Measurements from ENCODE around the gene NPHS1.

The NPHS1 gene

DNA sequence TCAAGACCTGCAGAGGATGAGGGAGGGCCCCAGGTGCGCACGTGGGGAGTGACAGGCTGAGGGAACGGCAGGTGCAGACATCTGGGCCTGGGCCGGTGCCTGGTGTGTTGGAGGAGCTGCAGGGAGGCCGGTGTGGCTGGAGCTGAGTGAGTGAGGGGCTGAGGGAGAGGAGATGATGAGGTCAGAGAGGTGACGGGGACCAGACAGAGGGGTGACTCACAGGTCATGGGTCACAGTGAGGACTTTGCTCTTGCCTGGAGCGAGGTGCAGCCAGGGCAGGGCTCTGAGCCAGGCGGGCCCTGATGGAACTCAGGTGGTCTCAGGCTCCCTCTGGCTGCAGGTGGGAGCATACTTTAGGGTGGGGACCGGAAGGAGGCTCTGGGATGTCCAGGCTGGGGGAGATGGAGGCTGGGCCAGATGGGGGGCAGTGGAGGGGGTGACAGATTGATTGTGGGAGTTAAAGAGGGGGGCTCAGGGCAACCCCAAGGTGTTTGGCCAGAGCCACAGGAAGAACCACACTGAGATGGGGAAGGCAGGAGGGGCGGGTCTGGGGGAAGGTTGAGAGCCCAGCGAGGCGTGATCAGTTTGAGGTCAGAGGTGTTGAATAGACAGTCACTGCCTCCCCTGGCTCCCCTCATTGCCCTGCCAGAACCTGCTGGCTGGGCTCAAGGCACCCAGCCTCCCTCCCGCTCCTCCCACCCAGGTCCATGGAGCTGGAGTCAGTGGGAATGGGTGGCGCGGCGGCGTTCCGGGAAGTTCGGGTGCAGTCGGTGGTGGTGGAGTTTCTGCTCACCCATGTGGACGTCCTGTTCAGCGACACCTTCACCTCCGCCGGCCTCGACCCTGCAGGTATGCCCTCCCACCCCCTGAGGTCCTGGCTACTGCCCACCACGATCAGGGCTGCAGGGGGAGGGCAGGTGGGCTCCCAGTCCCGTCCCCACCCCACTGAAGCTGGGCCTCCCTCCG is 68.6 kb downstream of the NPHS1 start:
- peak overlapping the region; percentile 71 for H3K4me3 ChIP-seq (ENCODE audit: low read depth, low read length)
- no peaks in the 10 kb centered on the region for H3K27me3 ChIP-seq (ENCODE audit: control insufficient read depth, insufficient read depth, low read length)
- H3K36me3 ChIP-seq (ENCODE audit: control insufficient read depth, insufficient read depth, low read length): no peaks in the 10 kb centered on the region
- H3K27ac ChIP-seq (ENCODE audit: low read depth, low read length): no peak overlapping the region
- no peaks in the 10 kb centered on the region for H3K9me3 ChIP-seq (ENCODE audit: control insufficient read depth, insufficient read depth, low read depth, low read length)
- H3K9ac ChIP-seq (ENCODE audit: low read length): no peak overlapping the region
- peaks cover 9% of the 10 kb centered on the region; the same call in 1 of the 2 replicates for H3K4me1 ChIP-seq (ENCODE audit: control insufficient read depth, insufficient read depth, low read length)

DNA sequence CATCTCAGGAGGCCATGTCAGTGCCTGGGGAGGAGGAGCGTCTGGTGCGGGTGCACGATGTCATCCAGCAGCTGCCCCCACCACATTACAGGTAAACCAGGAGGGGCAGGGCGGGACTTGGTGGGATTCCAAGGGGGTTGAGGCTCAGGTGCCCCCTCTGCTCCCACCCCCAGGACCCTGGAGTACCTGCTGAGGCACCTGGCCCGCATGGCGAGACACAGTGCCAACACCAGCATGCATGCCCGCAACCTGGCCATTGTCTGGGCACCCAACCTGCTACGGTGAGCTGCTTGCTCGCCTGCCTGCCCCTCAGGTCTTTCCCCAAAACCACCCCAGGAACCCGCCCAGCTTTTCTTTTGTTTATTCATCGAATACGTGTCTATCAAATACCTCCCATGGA is 69.7 kb downstream of the NPHS1 start:
- peaks cover 13% of the 10 kb centered on the region for H3K4me1 ChIP-seq (ENCODE audit: control insufficient read depth, insufficient read depth, low read length)
- no peak overlapping the region for H3K27ac ChIP-seq (ENCODE audit: low read depth, low read length)
- no peaks in the 10 kb centered on the region for H3K36me3 ChIP-seq (ENCODE audit: control insufficient read depth, insufficient read depth, low read length)
- 0 out of 2 replicates have a peak, but pooled peaks cover 2% of the 10 kb centered on the region for H3K27me3 ChIP-seq (ENCODE audit: control insufficient read depth, insufficient read depth, low read length)
- H3K4me3 ChIP-seq (ENCODE audit: low read depth, low read length): no peak overlapping the region
- no peak overlapping the region for H3K9ac ChIP-seq (ENCODE audit: low read length)
- H3K9me3 ChIP-seq (ENCODE audit: control insufficient read depth, insufficient read depth, low read depth, low read length): no peaks in the 10 kb centered on the region

DNA sequence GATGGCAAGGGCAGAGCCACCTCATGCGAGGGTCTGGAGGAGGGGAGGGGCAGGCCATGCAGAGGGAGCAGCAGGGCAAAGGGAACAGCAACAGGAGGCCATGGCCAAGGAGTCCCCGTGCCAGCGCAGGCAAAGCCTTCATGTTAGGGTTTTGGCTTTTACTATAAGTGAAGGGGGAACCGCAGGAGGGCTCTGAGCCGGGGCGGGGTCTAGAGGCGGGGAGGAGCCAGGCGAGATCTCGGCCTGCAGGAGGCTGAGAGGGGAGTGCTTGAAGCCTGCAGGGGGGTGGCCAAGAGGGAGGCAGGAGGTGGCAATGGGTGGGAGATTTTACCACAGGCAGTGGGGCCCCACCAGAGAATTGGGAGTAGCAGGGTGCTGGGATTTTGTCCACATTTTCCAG is 70.7 kb downstream of the NPHS1 start:
- Histone ChIP-seq H3K4me1 (ENCODE audit: control insufficient read depth, insufficient read depth, low read length) (peaks cover 22% of the 10 kb centered on the region), H3K9me3 (ENCODE audit: control insufficient read depth, insufficient read depth, low read depth, low read length) (no peaks in the 10 kb centered on the region), H3K4me3 (ENCODE audit: low read depth, low read length) (no peak overlapping the region), H3K27me3 (ENCODE audit: control insufficient read depth, insufficient read depth, low read length) (peaks cover 9% of the 10 kb centered on the region; the same call in 1 of the 2 replicates), H3K27ac (ENCODE audit: low read depth, low read length) (no peak overlapping the region), H3K9ac (ENCODE audit: low read length) (no peak overlapping the region), H3K36me3 (ENCODE audit: control insufficient read depth, insufficient read depth, low read length) (no peaks in the 10 kb centered on the region)

DNA sequence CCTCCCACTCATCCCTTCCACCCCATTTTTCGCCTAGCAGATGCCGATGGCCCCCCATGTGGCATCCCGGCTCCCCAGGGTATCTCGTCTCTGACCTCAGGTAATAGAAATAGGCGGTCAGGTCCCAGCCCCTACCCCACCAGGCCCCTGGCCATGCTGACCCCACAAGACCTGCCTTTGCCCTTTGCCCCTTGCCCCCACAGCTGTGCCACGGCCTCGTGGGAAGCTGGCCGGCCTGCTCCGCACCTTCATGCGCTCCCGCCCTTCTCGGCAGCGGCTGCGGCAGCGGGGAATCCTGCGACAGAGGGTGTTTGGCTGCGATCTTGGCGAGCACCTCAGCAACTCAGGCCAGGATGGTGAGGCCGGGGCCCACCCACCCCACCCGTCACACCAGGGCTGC is 71.6 kb downstream of the NPHS1 start:
- Histone ChIP-seq H3K9ac (ENCODE audit: low read length) (no peak overlapping the region), H3K9me3 (ENCODE audit: control insufficient read depth, insufficient read depth, low read depth, low read length) (no peaks in the 10 kb centered on the region), H3K4me1 (ENCODE audit: control insufficient read depth, insufficient read depth, low read length) (peaks cover 29% of the 10 kb centered on the region), H3K27ac (ENCODE audit: low read depth, low read length) (no peak overlapping the region), H3K4me3 (ENCODE audit: low read depth, low read length) (no peak overlapping the region), H3K27me3 (ENCODE audit: control insufficient read depth, insufficient read depth, low read length) (peaks cover 15% of the 10 kb centered on the region; the same call in 1 of the 2 replicates), H3K36me3 (ENCODE audit: control insufficient read depth, insufficient read depth, low read length) (no peaks in the 10 kb centered on the region)

DNA sequence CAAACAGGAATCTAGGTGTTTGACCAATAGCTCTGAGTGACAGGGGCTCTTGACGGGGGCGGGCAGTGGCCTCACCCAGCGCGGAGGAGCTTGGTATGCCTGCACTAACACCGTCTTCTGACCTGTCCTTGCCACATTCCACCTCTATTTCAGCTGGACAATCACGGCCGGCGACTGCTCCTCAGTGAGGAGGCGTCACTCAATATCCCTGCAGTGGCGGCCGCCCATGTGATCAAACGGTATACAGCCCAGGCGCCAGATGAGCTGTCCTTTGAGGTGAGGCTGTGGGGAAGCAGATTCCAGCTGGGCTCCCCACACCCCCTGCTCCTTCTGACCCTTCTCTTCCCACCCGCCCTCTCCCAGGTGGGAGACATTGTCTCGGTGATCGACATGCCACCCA is 72.2 kb downstream of the NPHS1 start:
- peaks cover 15% of the 10 kb centered on the region; the same call in 1 of the 2 replicates for H3K27me3 ChIP-seq (ENCODE audit: control insufficient read depth, insufficient read depth, low read length)
- no peaks in the 10 kb centered on the region for H3K36me3 ChIP-seq (ENCODE audit: control insufficient read depth, insufficient read depth, low read length)
- no peak overlapping the region for H3K27ac ChIP-seq (ENCODE audit: low read depth, low read length)
- no peak overlapping the region for H3K9ac ChIP-seq (ENCODE audit: low read length)
- H3K4me1 ChIP-seq (ENCODE audit: control insufficient read depth, insufficient read depth, low read length): peaks cover 27% of the 10 kb centered on the region
- H3K9me3 ChIP-seq (ENCODE audit: control insufficient read depth, insufficient read depth, low read depth, low read length): no peaks in the 10 kb centered on the region
- H3K4me3 ChIP-seq (ENCODE audit: low read depth, low read length): no peak overlapping the region

DNA sequence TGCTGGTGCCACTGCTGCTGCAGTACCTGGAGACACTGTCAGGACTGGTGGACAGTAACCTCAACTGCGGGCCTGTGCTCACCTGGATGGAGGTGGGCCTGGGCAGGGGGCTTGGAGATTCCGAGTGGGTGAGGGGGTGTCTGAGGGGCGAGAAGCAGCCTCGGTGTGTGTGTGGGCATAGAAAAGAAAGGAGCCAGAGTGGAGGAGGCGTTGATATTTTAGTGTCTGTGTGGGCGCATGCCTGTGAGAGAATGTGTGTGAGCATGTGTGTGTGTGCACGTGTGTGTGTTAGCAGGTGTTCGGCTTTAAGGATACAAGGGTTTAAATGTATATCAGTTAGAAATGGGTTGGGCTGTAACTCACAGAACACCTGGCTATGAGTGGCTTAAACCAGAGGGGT is 73.3 kb downstream of the NPHS1 start:
- no peak overlapping the region for H3K27ac ChIP-seq (ENCODE audit: low read depth, low read length)
- no peak overlapping the region for H3K9ac ChIP-seq (ENCODE audit: low read length)
- H3K4me3 ChIP-seq (ENCODE audit: low read depth, low read length): no peak overlapping the region
- peaks cover 34% of the 10 kb centered on the region for H3K4me1 ChIP-seq (ENCODE audit: control insufficient read depth, insufficient read depth, low read length)
- no peaks in the 10 kb centered on the region for H3K9me3 ChIP-seq (ENCODE audit: control insufficient read depth, insufficient read depth, low read depth, low read length)
- H3K36me3 ChIP-seq (ENCODE audit: control insufficient read depth, insufficient read depth, low read length): no peaks in the 10 kb centered on the region
- H3K27me3 ChIP-seq (ENCODE audit: control insufficient read depth, insufficient read depth, low read length): peaks cover 21% of the 10 kb centered on the region

DNA sequence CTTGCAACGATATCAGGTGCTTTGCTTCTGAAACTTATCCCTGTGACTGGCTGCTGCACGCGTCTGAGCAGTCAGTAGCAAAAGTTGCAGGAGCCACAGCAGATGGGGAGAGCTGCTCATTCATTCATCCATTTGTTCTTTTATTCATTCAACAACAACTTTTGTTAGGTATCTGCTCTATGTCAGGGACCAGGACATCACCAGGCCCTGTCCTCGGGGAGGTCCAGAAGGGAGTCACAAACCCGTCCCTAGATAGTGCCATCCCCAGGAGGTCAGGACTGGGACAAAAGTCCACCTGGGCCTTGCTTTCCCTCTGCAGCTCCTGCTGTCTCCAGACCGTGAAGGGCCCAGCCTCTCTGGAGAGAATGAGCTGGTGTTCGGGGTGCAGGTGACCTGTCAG is 74.3 kb downstream of the NPHS1 start:
- Histone ChIP-seq H3K4me3 (ENCODE audit: low read depth, low read length) (0 out of 2 replicates have a peak overlapping the region, but pooled peaks have one; percentile 15), H3K9ac (ENCODE audit: low read length) (no peak overlapping the region), H3K27ac (ENCODE audit: low read depth, low read length) (no peak overlapping the region), H3K27me3 (ENCODE audit: control insufficient read depth, insufficient read depth, low read length) (peaks cover 21% of the 10 kb centered on the region), H3K9me3 (ENCODE audit: control insufficient read depth, insufficient read depth, low read depth, low read length) (no peaks in the 10 kb centered on the region), H3K4me1 (ENCODE audit: control insufficient read depth, insufficient read depth, low read length) (peaks cover 31% of the 10 kb centered on the region), H3K36me3 (ENCODE audit: control insufficient read depth, insufficient read depth, low read length) (no peaks in the 10 kb centered on the region)

DNA sequence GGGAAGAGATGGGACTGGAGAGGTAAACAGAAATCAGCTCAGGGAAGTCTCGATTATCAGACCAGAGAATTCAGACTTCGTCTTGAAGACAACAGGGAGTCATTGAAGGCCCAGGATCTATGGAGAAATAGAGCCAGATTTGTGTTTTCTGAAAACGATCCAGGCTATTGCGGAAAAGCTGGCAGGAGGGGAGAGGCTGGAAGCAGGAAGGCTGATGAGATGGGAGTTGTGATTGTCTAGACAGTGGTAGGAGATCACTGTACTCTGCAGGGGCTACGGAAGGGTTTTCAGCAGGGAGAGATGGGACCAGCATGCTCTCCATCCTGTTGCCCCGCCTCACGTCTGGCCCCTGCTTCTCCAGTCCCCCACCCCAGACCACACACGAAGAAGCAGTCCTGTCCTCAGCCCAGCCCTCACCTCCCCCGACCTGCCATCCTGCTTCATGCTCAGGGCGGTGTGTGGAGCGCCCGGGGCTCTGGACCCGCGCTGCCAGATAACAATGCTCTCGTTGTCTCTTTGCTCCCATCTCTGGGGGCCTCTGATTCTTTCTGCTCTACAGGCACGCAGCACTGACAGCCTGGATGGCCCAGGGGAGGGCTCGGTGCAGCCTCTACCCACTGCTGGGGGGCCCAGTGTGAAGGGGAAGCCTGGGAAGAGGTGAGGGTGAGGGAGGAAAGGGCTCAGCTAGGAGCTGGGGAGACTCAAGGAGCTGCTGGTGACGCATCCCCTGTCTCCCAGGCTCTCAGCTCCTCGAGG is 75.0 kb downstream of the NPHS1 start:
- H3K36me3 ChIP-seq (ENCODE audit: control insufficient read depth, insufficient read depth, low read length): no peaks in the 10 kb centered on the region
- no peak overlapping the region for H3K27ac ChIP-seq (ENCODE audit: low read depth, low read length)
- no peak overlapping the region for H3K9ac ChIP-seq (ENCODE audit: low read length)
- peaks cover 21% of the 10 kb centered on the region for H3K27me3 ChIP-seq (ENCODE audit: control insufficient read depth, insufficient read depth, low read length)
- peaks cover 31% of the 10 kb centered on the region for H3K4me1 ChIP-seq (ENCODE audit: control insufficient read depth, insufficient read depth, low read length)
- peak overlapping the region; percentile 15; the same call in 1 of the 2 replicates for H3K4me3 ChIP-seq (ENCODE audit: low read depth, low read length)
- no peaks in the 10 kb centered on the region for H3K9me3 ChIP-seq (ENCODE audit: control insufficient read depth, insufficient read depth, low read depth, low read length)

DNA sequence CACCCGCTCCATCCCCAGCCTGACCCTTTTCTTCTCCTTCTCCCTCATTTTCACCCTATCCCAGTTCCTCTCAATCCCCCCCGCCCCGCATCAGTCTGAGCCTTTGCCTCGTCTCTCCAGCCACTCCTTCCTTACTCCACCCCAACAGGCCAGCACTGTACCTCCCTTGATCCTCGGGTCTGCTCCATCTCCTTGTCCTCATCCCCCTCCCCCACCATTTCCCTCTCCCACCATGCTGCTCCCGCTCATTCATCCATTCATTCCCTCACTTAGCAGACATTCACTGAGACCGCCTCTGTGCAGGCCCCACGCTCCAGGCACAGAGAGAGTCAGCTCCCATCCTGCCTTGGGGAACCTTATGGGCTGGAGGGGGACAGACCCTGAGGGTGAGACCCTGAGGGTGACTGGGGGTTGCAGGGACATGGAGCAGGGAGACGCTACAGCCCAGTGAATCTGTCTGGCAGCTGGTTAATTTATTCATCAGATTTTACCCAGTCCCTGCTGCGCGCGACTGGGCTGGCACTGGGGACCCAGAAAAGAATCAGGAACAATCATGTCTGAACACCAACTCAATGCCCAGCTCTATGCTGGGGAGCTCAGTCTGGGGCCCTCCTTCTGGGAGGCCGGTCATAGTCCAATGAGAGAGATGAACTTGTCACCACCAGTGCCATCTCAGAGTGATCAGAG is 76.1 kb downstream of the NPHS1 start:
- no peaks in the 10 kb centered on the region for H3K36me3 ChIP-seq (ENCODE audit: control insufficient read depth, insufficient read depth, low read length)
- peak overlapping the region; percentile 72 for H3K4me3 ChIP-seq (ENCODE audit: low read depth, low read length)
- peaks cover 21% of the 10 kb centered on the region for H3K27me3 ChIP-seq (ENCODE audit: control insufficient read depth, insufficient read depth, low read length)
- peaks cover 28% of the 10 kb centered on the region for H3K4me1 ChIP-seq (ENCODE audit: control insufficient read depth, insufficient read depth, low read length)
- H3K9me3 ChIP-seq (ENCODE audit: control insufficient read depth, insufficient read depth, low read depth, low read length): no peaks in the 10 kb centered on the region
- no peak overlapping the region for H3K9ac ChIP-seq (ENCODE audit: low read length)
- H3K27ac ChIP-seq (ENCODE audit: low read depth, low read length): no peak overlapping the region

All from HUES6 (cell line).